SK-N-SH (cell line): Measurements from ENCODE around the gene CCDC148. TPM values are rescaled to one million over a fixed set of nuclear protein-coding genes. Genes with fewer than 3 reads are reported as not detected.

Experiments
- CTCF ChIA-PET: fragments of 300-600, 350-600 bp; formaldehyde crosslinking; extraction: SDS; loops from one replicate; lab custom pipeline; 2021; lab: Yijun Ruan, JAX
- POLR2A ChIA-PET: fragments of 350-600 bp; sonication (Branson Sonifier 250); formaldehyde crosslinking; extraction: SDS; loops from one replicate; lab custom pipeline; 2020; ENCODE audit warnings: antibody characterized with exemption, inconsistent platforms; lab: Yijun Ruan, JAX
- DNase-seq: peaks from one replicate; pipeline ENCODE4 v3.0.0; 2012
- H2AFZ ChIP-seq: fragments of 200-600 bp; sonication (generic); 2 replicates; pipeline ENCODE4 v1.8.1; 2016; ENCODE audit warnings: antibody characterized with exemption, mild to moderate bottlenecking, low read depth
- H3F3A ChIP-seq: fragments of 200-600 bp; sonication (generic); replicated peaks from 2 replicates; pipeline ENCODE3; 2016; ENCODE audit warnings: antibody characterized with exemption, mild to moderate bottlenecking; ENCODE audit not compliant: insufficient read depth
- H3K27ac ChIP-seq, 2 experiments: fragments of 200-500 bp in 1 of 2; fragments of 200-600 bp in 1 of 2; sonication (Bioruptor generic) in 1 of 2; sonication (generic), shearing (Covaris generic) in 1 of 2; 2 replicates each; pipeline versions ENCODE4 v1.5.1 to v1.6.1; 2014 to 2016; ENCODE audit warnings: low read depth in 2 of 2, inconsistent platforms in 1 of 2, low read length in 1 of 2, mild to moderate bottlenecking in 1 of 2, mixed read lengths in 1 of 2
- H3K27me3 ChIP-seq: fragments of 200-600 bp; sonication (generic), shearing (Covaris generic); 2 replicates; pipeline ENCODE4 v1.6.1; 2016; ENCODE audit warnings: mixed run types; ENCODE audit not compliant: insufficient read depth
- H3K36me3 ChIP-seq, 2 experiments: fragments of 200-500 bp in 1 of 2; fragments of 200-600 bp in 1 of 2; sonication (Bioruptor generic) in 1 of 2; sonication (generic) in 1 of 2; replicated peaks in 1 of 2; 2 replicates each; pipeline versions ENCODE3 to v1.5.1; 2014 to 2016; ENCODE audit warnings: low read length in 1 of 2, mild to moderate bottlenecking in 1 of 2; ENCODE audit not compliant: insufficient read depth in 2 of 2, control insufficient read depth in 1 of 2
- H3K4me1 ChIP-seq, 2 experiments: fragments of 200-500 bp in 1 of 2; fragments of 200-600 bp in 1 of 2; sonication (Bioruptor generic) in 1 of 2; sonication (generic), shearing (Covaris generic) in 1 of 2; 2 replicates each; pipeline versions ENCODE4 v1.5.1 to v1.6.1; 2014 to 2016; ENCODE audit warnings: low read depth in 1 of 2, low read length in 1 of 2, mixed run types in 1 of 2; ENCODE audit not compliant: insufficient read depth in 2 of 2, control insufficient read depth in 1 of 2
- H3K4me2 ChIP-seq: fragments of 200-600 bp; sonication (generic), shearing (Covaris generic); 2 replicates; pipeline ENCODE4 v1.6.1; 2017; ENCODE audit warnings: mixed run types
- H3K4me3 ChIP-seq, 2 experiments: fragments of 200-500 bp in 1 of 2; fragments of 200-600 bp in 1 of 2; sonication (Bioruptor generic) in 1 of 2; sonication (generic), shearing (Covaris generic) in 1 of 2; 2 replicates each; pipeline versions ENCODE4 v1.5.1 to v1.8.1; 2014 to 2016; ENCODE audit warnings: low read depth in 2 of 2, inconsistent platforms in 1 of 2, low read length in 1 of 2, mild to moderate bottlenecking in 1 of 2, mixed read lengths in 1 of 2, moderate library complexity in 1 of 2
- H3K79me2 ChIP-seq: fragments of 200-600 bp; sonication (generic); 2 replicates; pipeline ENCODE4 v1.8.1; 2017; ENCODE audit warnings: mild to moderate bottlenecking; ENCODE audit not compliant: insufficient read depth
- H3K9ac ChIP-seq: fragments of 200-600 bp; sonication (generic); 2 replicates; pipeline ENCODE4 v1.6.1; 2017; ENCODE audit warnings: mixed run types
- H3K9me2 ChIP-seq: fragments of 200-600 bp; sonication (generic); 2 replicates; pipeline ENCODE4 v1.6.1; 2017; ENCODE audit warnings: mixed run types
- H3K9me3 ChIP-seq: fragments of 200-600 bp; sonication (generic); 2 replicates; pipeline ENCODE4 v1.6.1; 2017; ENCODE audit warnings: mixed run types, mild to moderate bottlenecking, moderate library complexity
- H4K20me1 ChIP-seq: fragments of 200-600 bp; sonication (generic); 2 replicates; pipeline ENCODE4 v1.6.1; 2017; ENCODE audit warnings: mild to moderate bottlenecking, mixed run types; ENCODE audit not compliant: insufficient read depth
- CHD2 ChIP-seq: fragments of 150-350 bp; IDR thresholded peaks from 2 replicates; pipeline ENCODE4 v1.6.1; 2018; ENCODE audit warnings: low read length; ENCODE audit not compliant: partially characterized antibody
- ELF1 ChIP-seq: IDR thresholded peaks from 2 replicates; pipeline ENCODE4 v1.4.0; 2012
- EP300 ChIP-seq, 2 experiments: IDR thresholded peaks; 2 replicates each; pipeline versions ENCODE4 v1.4.0 to v1.6.1; 2012; ENCODE audit warnings: borderline replicate concordance in 1 of 2, low read depth in 1 of 2, low read length in 1 of 2
- EZH2phosphoT487 ChIP-seq: fragments of 200-600 bp; sonication (generic); IDR thresholded peaks from 2 replicates; pipeline ENCODE4 v1.6.1; 2017; ENCODE audit warnings: low read depth, mixed run types, mild to moderate bottlenecking, antibody characterized with exemption, moderate library complexity, borderline replicate concordance
- FOXJ3 ChIP-seq: sonication (generic); formaldehyde crosslinking; IDR thresholded peaks from 2 replicates; pipeline ENCODE4 v1.5.1; 2020; ENCODE audit warnings: mild to moderate bottlenecking, missing genetic modification reagents
- FOXM1 ChIP-seq: IDR thresholded peaks from 2 replicates; pipeline ENCODE4 v1.4.0; 2012; ENCODE audit warnings: low read depth, mild to moderate bottlenecking
- GABPA ChIP-seq: IDR thresholded peaks from 2 replicates; pipeline ENCODE4 v1.4.0; 2012; ENCODE audit warnings: low read depth, mild to moderate bottlenecking
- GATA2 ChIP-seq: sonication (generic); formaldehyde crosslinking; IDR thresholded peaks from 2 replicates; pipeline ENCODE4 v1.5.0; 2020; ENCODE audit warnings: mild to moderate bottlenecking, missing genetic modification reagents
- JUND ChIP-seq: IDR thresholded peaks from 2 replicates; pipeline ENCODE4 v1.4.0; 2012
- MEF2A ChIP-seq: IDR thresholded peaks from 2 replicates; pipeline ENCODE4 v1.4.0; 2012; ENCODE audit warnings: low read depth, borderline replicate concordance
- NFIC ChIP-seq: IDR thresholded peaks from 2 replicates; pipeline ENCODE4 v1.4.0; 2012; ENCODE audit warnings: borderline replicate concordance
- NRF1 ChIP-seq: IDR thresholded peaks from 2 replicates; pipeline ENCODE4 v1.6.1; 2012; ENCODE audit warnings: low read depth, mild to moderate bottlenecking, low read length
- POLR2AphosphoS5 ChIP-seq: IDR thresholded peaks from 2 replicates; pipeline ENCODE4 v1.6.1; 2012; ENCODE audit warnings: low read depth, low read length
- RCOR1 ChIP-seq: fragments of 150-350 bp; IDR thresholded peaks from 2 replicates; pipeline ENCODE4 v1.6.1; 2017; ENCODE audit warnings: antibody characterized with exemption, low read length
- SMC3 ChIP-seq: IDR thresholded peaks from 2 replicates; pipeline ENCODE4 v1.6.1; 2012; ENCODE audit warnings: low read depth, low read length, improper control_type of control experiment
- TAF1 ChIP-seq: IDR thresholded peaks from 2 replicates; pipeline ENCODE4 v1.6.1; 2012; ENCODE audit warnings: low read depth, mild to moderate bottlenecking, low read length, moderate library complexity, borderline replicate concordance
- TEAD4 ChIP-seq: IDR thresholded peaks from 2 replicates; pipeline ENCODE4 v1.4.0; 2012; ENCODE audit warnings: mild to moderate bottlenecking, borderline replicate concordance; ENCODE audit not compliant: insufficient read depth
- YY1 ChIP-seq: IDR thresholded peaks from 2 replicates; pipeline ENCODE4 v1.4.0; 2012; ENCODE audit warnings: low read depth, mild to moderate bottlenecking
- WGBS: methylation state at CpG from one replicate; pipeline ENCODE4 v1.1.6; 2017; ENCODE audit warnings: low lambda C conversion rate; 5-methylcytosine and 5-hydroxymethylcytosine counted together
- polyA plus RNA-seq, 3 experiments: library from polyadenylated mRNA; depleted of rRNA; stranded (reverse); fragments of >200 nt; gene quantifications; 2 replicates each; pipeline ENCODE4 v1.2.3, GENCODE V29; 2012
- TF ChIP-seq, protein P1 (sequence below): IDR thresholded peaks from 2 replicates; pipeline ENCODE4 v1.6.1; 2012; ENCODE audit warnings: mild to moderate bottlenecking, low read depth, low read length, moderate library complexity
- TF ChIP-seq, protein P2 (sequence below): IDR thresholded peaks from 2 replicates; pipeline ENCODE4 v1.4.0; 2012; ENCODE audit warnings: low read depth
- TF ChIP-seq, protein P3 (sequence below): IDR thresholded peaks from 2 replicates; pipeline ENCODE4; 2012

Gene CCDC148
- polyA plus RNA-seq, 1 of the 3 experiments (the other 2 are of a cell fraction): 0.18 TPM

DNA sequence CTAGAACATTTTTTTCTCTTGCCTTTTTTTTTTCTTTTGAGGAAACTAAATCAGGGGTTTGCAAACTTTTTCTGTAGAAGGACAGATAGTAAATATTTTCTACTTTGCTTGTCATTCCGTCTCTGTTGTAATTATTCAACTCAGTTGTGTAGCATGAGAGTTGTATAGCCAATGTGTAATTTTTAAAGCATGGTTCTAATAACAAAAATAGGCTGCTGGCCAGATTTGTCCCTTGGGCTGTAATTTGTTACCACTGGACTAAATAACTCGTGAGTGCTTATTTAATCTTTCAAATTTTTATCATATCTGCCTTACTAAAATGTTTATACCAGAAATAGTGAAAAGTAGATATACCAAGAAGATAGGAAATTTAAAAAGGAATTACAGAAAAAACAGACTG lies 43.0 kb downstream of the CCDC148 start:
- POLR2A ChIA-PET: no interaction called here
- H2AFZ ChIP-seq: peak overlapping the region; percentile 35; the same call in 1 of the 2 replicates
- peak; percentile 9 for DNase-seq
- no peaks in the 10 kb centered on the region for H3K9me3 ChIP-seq
- H3K27me3 ChIP-seq: no peaks in the 10 kb centered on the region
- no peak overlapping the region for H3K4me2 ChIP-seq
- H3K4me1 ChIP-seq: peaks cover 0 to 4% of the 10 kb centered on the region in 2 experiments; a peak in 2 of 4 replicates
- no peak overlapping the region for H3K4me3 ChIP-seq
- no peaks in the 10 kb centered on the region for H3F3A ChIP-seq
- no peaks in the 10 kb centered on the region for H4K20me1 ChIP-seq
- no peaks in the 10 kb centered on the region for H3K36me3 ChIP-seq
- no peak overlapping the region for H3K9ac ChIP-seq
- H3K9me2 ChIP-seq: no peaks in the 10 kb centered on the region
- 28% methylated on average over 2 of the region's 2 CpGs for WGBS
- no peak overlapping the region for H3K27ac ChIP-seq
- H3K79me2 ChIP-seq: no peaks in the 10 kb centered on the region
- CTCF ChIA-PET: interaction anchor here (0.8 to 1.1 kb wide), 2 partner anchors 9 to 379 kb away, joined by 3 read pairs; no protein-coding TSS in a partner anchor
- TF ChIP-seq RCOR1 (peak; percentile 62; the same call in 1 of the 2 replicates), MEF2A (no peak), GABPA (no peak), EP300 (IDR thresholded peaks at IDR 0.05; ENCODE audit: borderline replicate concordance in 1 of 2, low read depth in 1 of 2, low read length in 1 of 2) (no peak), FOXJ3 (CRISPR knock-in tag) (no peak), CHD2 (no peak), EZH2phosphoT487 (no peak), GATA2 (CRISPR knock-in tag) (peak; percentile 49), TAF1 (no peak), POLR2AphosphoS5 (no peak), YY1 (no peak), NFIC (no peak), TEAD4 (no peak)
- TF ChIP-seq, protein P1, sequence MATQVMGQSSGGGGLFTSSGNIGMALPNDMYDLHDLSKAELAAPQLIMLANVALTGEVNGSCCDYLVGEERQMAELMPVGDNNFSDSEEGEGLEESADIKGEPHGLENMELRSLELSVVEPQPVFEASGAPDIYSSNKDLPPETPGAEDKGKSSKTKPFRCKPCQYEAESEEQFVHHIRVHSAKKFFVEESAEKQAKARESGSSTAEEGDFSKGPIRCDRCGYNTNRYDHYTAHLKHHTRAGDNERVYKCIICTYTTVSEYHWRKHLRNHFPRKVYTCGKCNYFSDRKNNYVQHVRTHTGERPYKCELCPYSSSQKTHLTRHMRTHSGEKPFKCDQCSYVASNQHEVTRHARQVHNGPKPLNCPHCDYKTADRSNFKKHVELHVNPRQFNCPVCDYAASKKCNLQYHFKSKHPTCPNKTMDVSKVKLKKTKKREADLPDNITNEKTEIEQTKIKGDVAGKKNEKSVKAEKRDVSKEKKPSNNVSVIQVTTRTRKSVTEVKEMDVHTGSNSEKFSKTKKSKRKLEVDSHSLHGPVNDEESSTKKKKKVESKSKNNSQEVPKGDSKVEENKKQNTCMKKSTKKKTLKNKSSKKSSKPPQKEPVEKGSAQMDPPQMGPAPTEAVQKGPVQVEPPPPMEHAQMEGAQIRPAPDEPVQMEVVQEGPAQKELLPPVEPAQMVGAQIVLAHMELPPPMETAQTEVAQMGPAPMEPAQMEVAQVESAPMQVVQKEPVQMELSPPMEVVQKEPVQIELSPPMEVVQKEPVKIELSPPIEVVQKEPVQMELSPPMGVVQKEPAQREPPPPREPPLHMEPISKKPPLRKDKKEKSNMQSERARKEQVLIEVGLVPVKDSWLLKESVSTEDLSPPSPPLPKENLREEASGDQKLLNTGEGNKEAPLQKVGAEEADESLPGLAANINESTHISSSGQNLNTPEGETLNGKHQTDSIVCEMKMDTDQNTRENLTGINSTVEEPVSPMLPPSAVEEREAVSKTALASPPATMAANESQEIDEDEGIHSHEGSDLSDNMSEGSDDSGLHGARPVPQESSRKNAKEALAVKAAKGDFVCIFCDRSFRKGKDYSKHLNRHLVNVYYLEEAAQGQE: no peak
- TF ChIP-seq, protein P2, sequence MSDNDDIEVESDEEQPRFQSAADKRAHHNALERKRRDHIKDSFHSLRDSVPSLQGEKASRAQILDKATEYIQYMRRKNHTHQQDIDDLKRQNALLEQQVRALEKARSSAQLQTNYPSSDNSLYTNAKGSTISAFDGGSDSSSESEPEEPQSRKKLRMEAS: no peak

DNA sequence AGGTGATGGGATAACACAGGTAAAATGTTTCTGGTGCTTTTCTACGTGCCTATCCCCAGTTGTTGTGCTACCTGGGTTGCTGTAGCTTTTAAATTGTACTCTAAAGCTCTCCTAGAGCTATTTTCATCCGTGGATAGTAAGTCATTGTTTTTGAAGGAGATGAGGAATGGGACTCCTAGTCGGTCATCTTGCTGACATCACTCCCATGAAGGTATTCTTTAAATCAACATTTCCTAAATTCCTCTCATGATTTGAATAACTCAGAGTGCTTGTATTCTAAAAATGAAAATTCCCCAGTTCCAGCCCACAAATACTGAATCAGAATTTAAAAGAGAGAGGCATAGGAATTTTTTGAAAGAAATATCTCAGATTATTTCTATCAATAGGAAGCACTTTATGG lies 44.3 kb downstream of the CCDC148 start:
- no peaks in the 10 kb centered on the region for H4K20me1 ChIP-seq
- no peak overlapping the region; the same call in 1 of the 2 replicates for H3K4me2 ChIP-seq
- H3K4me1 ChIP-seq: peaks cover 0 to 4% of the 10 kb centered on the region in 2 experiments; a peak in 2 of 4 replicates
- TF ChIP-seq POLR2AphosphoS5: no peak
- TF ChIP-seq JUND: no peak
- TF ChIP-seq NRF1: no peak
- no peak for TF ChIP-seq FOXM1
- no peak for TF ChIP-seq SMC3
- no peak for TF ChIP-seq CHD2
- TF ChIP-seq ELF1: no peak
- TF ChIP-seq, protein P3, sequence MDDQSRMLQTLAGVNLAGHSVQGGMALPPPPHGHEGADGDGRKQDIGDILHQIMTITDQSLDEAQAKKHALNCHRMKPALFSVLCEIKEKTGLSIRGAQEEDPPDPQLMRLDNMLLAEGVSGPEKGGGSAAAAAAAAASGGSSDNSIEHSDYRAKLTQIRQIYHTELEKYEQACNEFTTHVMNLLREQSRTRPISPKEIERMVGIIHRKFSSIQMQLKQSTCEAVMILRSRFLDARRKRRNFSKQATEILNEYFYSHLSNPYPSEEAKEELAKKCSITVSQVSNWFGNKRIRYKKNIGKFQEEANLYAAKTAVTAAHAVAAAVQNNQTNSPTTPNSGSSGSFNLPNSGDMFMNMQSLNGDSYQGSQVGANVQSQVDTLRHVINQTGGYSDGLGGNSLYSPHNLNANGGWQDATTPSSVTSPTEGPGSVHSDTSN: no peak
- TF ChIP-seq EP300 (IDR thresholded peaks at IDR 0.05; ENCODE audit: borderline replicate concordance in 1 of 2, low read depth in 1 of 2, low read length in 1 of 2): no peak
- ChIA-PET POLR2A (no interaction called here), CTCF (no interaction called here)
- H2AFZ ChIP-seq: no peak overlapping the region
- H3K36me3 ChIP-seq: no peaks in the 10 kb centered on the region
- no peaks in the 10 kb centered on the region for H3K9me2 ChIP-seq
- H3K9ac ChIP-seq: no peak overlapping the region
- no peak overlapping the region for H3K4me3 ChIP-seq
- H3K79me2 ChIP-seq: no peaks in the 10 kb centered on the region
- H3K9me3 ChIP-seq: no peaks in the 10 kb centered on the region
- no peaks in the 10 kb centered on the region for H3F3A ChIP-seq
- no peak overlapping the region for H3K27ac ChIP-seq
- no peaks in the 10 kb centered on the region for H3K27me3 ChIP-seq
- no peak for DNase-seq
- WGBS: 31% methylated on average over 3 of the region's 3 CpGs
